HUES6 (cell line): ENCODE measurements around the gene GLIS1.

Source experiments
- H3K27ac ChIP-seq: 2 replicates; pipeline ENCODE4 v1.7.0; 2013; ENCODE audit warnings: low read depth, mild to moderate bottlenecking, low read length, inconsistent platforms
- H3K27me3 ChIP-seq: 2 replicates; pipeline ENCODE4 v1.6.1; 2013; ENCODE audit warnings: low read length; ENCODE audit not compliant: control insufficient read depth, insufficient read depth
- H3K36me3 ChIP-seq: 2 replicates; pipeline ENCODE4 v1.6.1; 2013; ENCODE audit warnings: low read length; ENCODE audit not compliant: control insufficient read depth, insufficient read depth
- H3K4me1 ChIP-seq: 2 replicates; pipeline ENCODE4 v1.6.1; 2013; ENCODE audit warnings: low read length; ENCODE audit not compliant: control insufficient read depth, insufficient read depth
- H3K4me3 ChIP-seq: 2 replicates; pipeline ENCODE4 v1.5.1; 2013; ENCODE audit warnings: low read depth, low read length
- H3K9ac ChIP-seq: one replicate; pipeline ENCODE4 v1.6.1; 2013; ENCODE audit warnings: mild to moderate bottlenecking, low read length
- H3K9me3 ChIP-seq: 2 replicates; pipeline ENCODE4 v1.6.1; 2013; ENCODE audit warnings: low read depth, low read length; ENCODE audit not compliant: control insufficient read depth, insufficient read depth

GLIS1 gene

GRCh38 chr1:53677486-53677885 lies 61.5 kb downstream of the GLIS1 start:
- no peaks in the 10 kb centered on the region for H3K36me3 ChIP-seq
- no peak overlapping the region for H3K9ac ChIP-seq
- peaks cover 12% of the 10 kb centered on the region; the same call in 1 of the 2 replicates for H3K27me3 ChIP-seq
- no peaks in the 10 kb centered on the region for H3K9me3 ChIP-seq
- no peak overlapping the region for H3K27ac ChIP-seq
- no peak overlapping the region for H3K4me3 ChIP-seq
- peaks cover 6% of the 10 kb centered on the region for H3K4me1 ChIP-seq

GRCh38 chr1:53672785-53673184 lies 66.2 kb downstream of the GLIS1 start:
- Histone ChIP-seq H3K9ac (no peak overlapping the region), H3K9me3 (no peaks in the 10 kb centered on the region), H3K27me3 (no peaks in the 10 kb centered on the region)

GRCh38 chr1:53672243-53672642 lies 66.7 kb downstream of the GLIS1 start:
- H3K36me3 ChIP-seq = no peaks in the 10 kb centered on the region
- no peaks in the 10 kb centered on the region for H3K27me3 ChIP-seq
- no peak overlapping the region for H3K4me3 ChIP-seq
- H3K4me1 ChIP-seq = peaks cover 6% of the 10 kb centered on the region
- no peak overlapping the region for H3K27ac ChIP-seq
- H3K9ac ChIP-seq = no peak overlapping the region
- no peaks in the 10 kb centered on the region for H3K9me3 ChIP-seq

More at GRCh38 chr1:53672785-53673184, 66.2 kb downstream of the GLIS1 start:
- Histone ChIP-seq H3K4me3 (no peak overlapping the region), H3K4me1 (peaks cover 6% of the 10 kb centered on the region), H3K27ac (no peak overlapping the region), H3K36me3 (no peaks in the 10 kb centered on the region)

DNA sequence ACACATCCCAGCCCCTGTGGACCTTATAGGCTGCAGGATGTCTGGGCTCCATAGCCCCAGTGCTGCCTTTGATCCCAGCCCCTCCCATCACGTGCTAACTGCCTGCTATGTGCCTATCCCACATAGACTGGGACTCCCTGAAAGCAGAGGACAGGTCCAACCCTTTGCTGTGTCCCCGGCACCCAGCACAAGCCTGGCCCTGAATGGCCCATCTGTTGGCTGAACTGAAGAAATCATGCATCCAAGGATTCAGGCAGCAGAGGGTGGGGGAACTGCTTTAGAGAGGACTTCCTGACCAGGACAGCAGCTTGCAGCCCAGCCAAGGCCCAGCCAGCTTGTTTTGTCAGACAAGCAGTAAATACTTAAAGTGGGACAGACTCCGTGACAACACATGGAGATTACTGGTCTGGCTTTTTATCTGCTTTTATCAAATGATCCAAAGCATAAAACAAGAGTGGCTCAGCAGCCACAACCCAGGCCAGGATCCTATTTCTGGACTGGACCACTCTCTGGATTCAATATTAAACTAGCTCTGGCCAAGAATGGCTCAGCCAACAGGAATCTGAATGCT lies 69.3 kb downstream of the GLIS1 start:
- H3K27ac ChIP-seq = no peak overlapping the region
- H3K36me3 ChIP-seq = no peaks in the 10 kb centered on the region
- no peak overlapping the region for H3K9ac ChIP-seq
- H3K4me3 ChIP-seq = no peak overlapping the region
- no peaks in the 10 kb centered on the region for H3K9me3 ChIP-seq
- H3K27me3 ChIP-seq = no peaks in the 10 kb centered on the region
- H3K4me1 ChIP-seq = peaks cover 6% of the 10 kb centered on the region

- H3K4me3 ChIP-seq = no peak overlapping the region
- no peaks in the 10 kb centered on the region for H3K27me3 ChIP-seq
- no peaks in the 10 kb centered on the region for H3K9me3 ChIP-seq
- no peak overlapping the region for H3K9ac ChIP-seq
- H3K4me1 ChIP-seq = no peaks in the 10 kb centered on the region
- no peak overlapping the region for H3K27ac ChIP-seq
- H3K36me3 ChIP-seq = no peaks in the 10 kb centered on the region
Measured at GRCh38 chr1:53666566-53666965, 72.4 kb downstream of the GLIS1 start.

- H3K9ac ChIP-seq = no peak overlapping the region
- H3K4me3 ChIP-seq = no peak overlapping the region
- no peaks in the 10 kb centered on the region for H3K4me1 ChIP-seq
- no peak overlapping the region for H3K27ac ChIP-seq
- no peaks in the 10 kb centered on the region for H3K27me3 ChIP-seq
- no peaks in the 10 kb centered on the region for H3K9me3 ChIP-seq
- H3K36me3 ChIP-seq = no peaks in the 10 kb centered on the region
Measured at GRCh38 chr1:53665996-53666395, 73.0 kb downstream of the GLIS1 start.

DNA sequence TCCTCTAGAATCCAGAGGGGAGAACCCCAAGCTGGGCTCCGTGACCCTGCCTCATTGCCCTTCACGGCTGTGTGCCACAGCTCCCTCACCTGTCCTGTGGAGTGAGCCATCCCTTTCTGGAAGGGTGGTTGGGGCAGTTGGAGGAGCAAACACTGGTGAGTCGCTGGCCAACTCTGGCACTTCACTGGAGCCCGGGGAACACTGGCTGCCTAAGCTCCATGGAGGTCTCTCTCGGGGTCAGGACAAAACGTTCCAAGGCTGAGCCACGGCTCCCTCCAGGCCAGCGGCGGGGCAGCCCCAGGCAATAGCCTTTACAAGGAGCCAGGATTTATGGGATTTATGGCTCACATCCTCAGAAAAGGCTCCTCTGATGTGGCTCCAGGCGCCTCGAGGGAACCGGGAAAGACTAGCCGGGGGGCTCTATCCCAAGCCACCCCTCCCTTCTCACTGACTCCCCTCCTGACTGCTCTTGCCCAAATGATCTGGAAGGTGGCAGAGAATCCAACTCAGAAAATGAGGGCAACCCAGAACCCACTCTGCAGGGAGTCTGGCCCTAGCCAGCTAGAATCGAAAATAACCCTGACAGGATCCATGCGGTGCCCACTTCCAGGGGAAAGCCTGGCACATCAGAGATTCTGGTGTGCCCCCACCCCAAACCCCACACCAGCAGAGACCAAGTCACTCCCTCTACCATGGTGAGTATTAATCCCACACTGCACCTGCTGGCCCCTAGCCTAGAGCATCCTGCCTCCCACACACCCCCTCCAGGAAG lies 75.2 kb downstream of the GLIS1 start:
- no peak overlapping the region for H3K27ac ChIP-seq
- H3K9me3 ChIP-seq = no peaks in the 10 kb centered on the region
- no peaks in the 10 kb centered on the region for H3K36me3 ChIP-seq
- no peak overlapping the region for H3K9ac ChIP-seq
- no peaks in the 10 kb centered on the region for H3K4me1 ChIP-seq
- no peaks in the 10 kb centered on the region for H3K27me3 ChIP-seq
- no peak overlapping the region for H3K4me3 ChIP-seq

DNA sequence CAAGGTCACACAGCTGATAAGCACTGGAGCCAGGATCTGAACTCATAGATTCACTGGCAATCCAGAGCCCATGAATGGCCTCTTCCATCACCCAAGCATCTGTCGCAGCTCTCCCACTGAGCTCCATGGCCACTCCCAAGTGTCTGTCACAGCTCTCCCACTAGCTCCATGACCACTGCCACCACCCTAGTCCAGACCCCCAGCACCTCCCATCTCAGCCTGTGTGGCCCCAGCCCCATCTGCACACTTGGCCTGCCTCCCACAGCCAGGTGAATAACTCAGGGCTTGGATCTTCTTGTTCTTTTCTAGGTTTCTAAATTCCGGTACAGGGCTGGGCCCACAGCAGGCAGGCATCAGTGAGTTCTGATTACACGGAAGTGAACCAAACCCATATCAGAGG lies 76.0 kb downstream of the GLIS1 start:
- Histone ChIP-seq H3K9me3 (no peaks in the 10 kb centered on the region), H3K27ac (no peak overlapping the region), H3K4me3 (no peak overlapping the region), H3K9ac (no peak overlapping the region), H3K36me3 (no peaks in the 10 kb centered on the region), H3K27me3 (no peaks in the 10 kb centered on the region), H3K4me1 (no peaks in the 10 kb centered on the region)

GRCh38 chr1:53662169-53662568 lies 76.8 kb downstream of the GLIS1 start:
- no peaks in the 10 kb centered on the region for H3K9me3 ChIP-seq
- no peaks in the 10 kb centered on the region for H3K4me1 ChIP-seq
- H3K9ac ChIP-seq = no peak overlapping the region
- no peaks in the 10 kb centered on the region for H3K36me3 ChIP-seq
- no peak overlapping the region for H3K27ac ChIP-seq
- no peak overlapping the region for H3K4me3 ChIP-seq
- H3K27me3 ChIP-seq = no peaks in the 10 kb centered on the region

DNA sequence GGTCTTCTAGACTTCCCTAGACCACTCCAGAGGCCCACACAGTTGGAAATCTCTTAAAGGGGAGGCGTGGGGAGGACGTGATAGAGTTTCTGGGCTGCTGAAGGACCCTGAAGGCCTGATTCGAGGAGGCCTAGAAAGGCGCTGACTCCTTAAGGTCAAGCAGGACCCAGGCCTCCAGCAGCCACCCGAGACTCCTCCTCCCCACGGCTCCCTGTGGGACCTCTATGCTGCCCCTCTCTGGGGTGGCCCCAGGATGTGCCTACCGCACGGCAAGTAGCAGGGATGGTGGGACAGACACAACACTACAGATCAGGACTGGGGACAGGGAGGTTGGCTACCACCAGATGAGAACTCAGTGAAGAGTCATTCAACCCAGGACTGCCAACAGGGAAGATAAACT lies 77.5 kb downstream of the GLIS1 start:
- Histone ChIP-seq H3K27me3 (no peaks in the 10 kb centered on the region), H3K36me3 (no peaks in the 10 kb centered on the region), H3K4me1 (no peaks in the 10 kb centered on the region), H3K9me3 (no peaks in the 10 kb centered on the region), H3K4me3 (no peak overlapping the region), H3K27ac (no peak overlapping the region), H3K9ac (no peak overlapping the region)

DNA sequence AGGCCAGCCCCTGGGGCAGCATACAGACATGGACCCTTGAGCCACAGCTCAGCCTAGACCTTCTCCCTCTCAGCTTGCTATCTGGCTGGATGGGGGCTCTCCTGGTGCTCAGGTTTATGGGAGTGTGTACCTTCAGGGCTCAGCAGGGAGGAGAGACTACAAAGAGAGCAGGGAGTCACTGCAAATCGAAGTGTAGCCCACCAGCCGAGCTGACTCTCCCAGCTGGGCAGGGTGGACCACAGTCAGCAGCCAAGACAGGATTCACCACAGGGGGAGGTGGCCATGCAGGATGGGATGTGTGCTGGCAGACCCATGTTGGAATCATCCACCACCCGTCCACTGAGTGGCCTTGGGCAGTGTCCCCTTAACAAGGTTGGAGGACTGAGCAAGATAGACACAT lies 78.3 kb downstream of the GLIS1 start:
- Histone ChIP-seq H3K4me3 (no peak overlapping the region), H3K9ac (no peak overlapping the region), H3K27me3 (no peaks in the 10 kb centered on the region), H3K9me3 (no peaks in the 10 kb centered on the region), H3K4me1 (no peaks in the 10 kb centered on the region), H3K36me3 (no peaks in the 10 kb centered on the region), H3K27ac (no peak overlapping the region)
